ENCODE measurements around the gene SLC4A2. TPM values are rescaled to one million over a fixed set of nuclear protein-coding genes. Genes with fewer than 3 reads are reported as not detected.

SLC4A2 gene
- total and polyA plus RNA-seq, 12 donors: 31.5 to 258 (median 151) TPM

- no peak for DNase-seq
- H3K36me3 ChIP-seq (replicated peaks in 1 of 2): peaks cover 0 to 68% of the 10 kb centered on the region in 2 donors
- WGBS, 4 donors: 84 to 88% (median 87%) methylated on average over 27 to 30 of the region's 30 CpGs
- no peaks in the 10 kb centered on the region for H3K9me3 ChIP-seq (replicated peaks in 1 of 3)
- intact Hi-C loops (cut with DNase I): loop anchor here (5.0 to 10.0 kb wide), 2 partner anchors 51 to 183 kb away; no protein-coding TSS in a partner anchor
- no peak overlapping the region for H3K4me3 ChIP-seq
- peaks cover 0 to 7% of the 10 kb centered on the region in 2 donors for H3K4me1 ChIP-seq (replicated peaks in 1 of 2)
- TF ChIP-seq CTCF (IDR thresholded peaks at IDR 0.05): no peak
- TF ChIP-seq POLR2A (IDR thresholded peaks at IDR 0.05): no peak
- no peak overlapping the region for H3K27ac ChIP-seq
- no peaks in the 10 kb centered on the region for H3K27me3 ChIP-seq
Measured at GRCh38 chr7:151121380-151122170, 62.2 kb downstream of the SLC4A2 start.

- H3K4me3 ChIP-seq: no peak overlapping the region
- H3K4me1 ChIP-seq (replicated peaks in 1 of 2): peaks cover 0 to 7% of the 10 kb centered on the region in 2 donors
- no peak overlapping the region for H3K27ac ChIP-seq
- no peaks in the 10 kb centered on the region for H3K9me3 ChIP-seq (replicated peaks in 1 of 3)
- TF ChIP-seq POLR2A (IDR thresholded peaks at IDR 0.05) (no peak), CTCF (IDR thresholded peaks at IDR 0.05) (no peak)
- WGBS, 4 donors: 81 to 91% (median 89%) methylated on average over 19 to 24 of the region's 24 CpGs
- H3K27me3 ChIP-seq: no peaks in the 10 kb centered on the region
- intact Hi-C loops (cut with DNase I): loop anchor here (5.0 to 10.0 kb wide), 2 partner anchors 50 to 183 kb away; no protein-coding TSS in a partner anchor
- no peak for DNase-seq
- peaks cover 0 to 68% of the 10 kb centered on the region in 2 donors for H3K36me3 ChIP-seq (replicated peaks in 1 of 2)
Measured at GRCh38 chr7:151122276-151122675, 62.9 kb downstream of the SLC4A2 start.

GRCh38 chr7:151122796-151123157 is 63.4 kb downstream of the SLC4A2 start:
- no peak overlapping the region for H3K4me3 ChIP-seq
- no peaks in the 10 kb centered on the region for H3K27me3 ChIP-seq
- no peak overlapping the region for H3K27ac ChIP-seq
- no peaks in the 10 kb centered on the region for H3K9me3 ChIP-seq (replicated peaks in 1 of 3)
- intact Hi-C loops (cut with DNase I): loop anchor here (5.0 to 10.0 kb wide), 2 partner anchors 50 to 182 kb away; no protein-coding TSS in a partner anchor
- peaks cover 0 to 7% of the 10 kb centered on the region in 2 donors for H3K4me1 ChIP-seq (replicated peaks in 1 of 2)
- DNase-seq: no peak
- H3K36me3 ChIP-seq (replicated peaks in 1 of 2): peaks cover 0 to 65% of the 10 kb centered on the region in 2 donors
- 90 to 93% (median 92%) methylated on average over 12 to 29 of the region's 29 CpGs for WGBS, 4 donors
- no peak for TF ChIP-seq CTCF (IDR thresholded peaks at IDR 0.05)
- no peak for TF ChIP-seq POLR2A (IDR thresholded peaks at IDR 0.05)

GRCh38 chr7:151123158-151123821 is 63.9 kb downstream of the SLC4A2 start:
- 88 to 92% (median 90%) methylated on average over 43 to 50 of the region's 50 CpGs for WGBS, 4 donors
- Histone ChIP-seq H3K27me3 (no peaks in the 10 kb centered on the region), H3K9me3 (replicated peaks in 1 of 3) (no peaks in the 10 kb centered on the region), H3K36me3 (replicated peaks in 1 of 2) (peaks cover 0 to 66% of the 10 kb centered on the region in 2 donors), H3K4me3 (no peak overlapping the region), H3K4me1 (replicated peaks in 1 of 2) (peaks cover 0 to 7% of the 10 kb centered on the region in 2 donors), H3K27ac (no peak overlapping the region)
- intact Hi-C loops (cut with DNase I): loop anchor here (5.0 to 10.0 kb wide), 2 partner anchors 49 to 182 kb away; no protein-coding TSS in a partner anchor
- DNase-seq: no peak
- no peak for TF ChIP-seq POLR2A (IDR thresholded peaks at IDR 0.05)
- no peak for TF ChIP-seq CTCF (IDR thresholded peaks at IDR 0.05)
